Bronchial epithelial cell (primary cell): Measurements from ENCODE around the gene UBE2D1. TPM values are rescaled to one million over a fixed set of nuclear protein-coding genes. Genes with fewer than 3 reads are reported as not detected.

Experiments
- DNase-seq: peaks from one replicate; pipeline ENCODE4 v3.0.0-alpha.2; 2010; ENCODE audit warnings: low read depth
- FAIRE-seq: peaks from 2 replicates; lab custom pipeline; 2011; peaks lifted over from hg19 to GRCh38; lab: Jason Lieb, UNC
- H3K27me3 ChIP-seq: 2 replicates; pipeline ENCODE4 v1.5.1; 2011; ENCODE audit warnings: low read length; ENCODE audit not compliant: control insufficient read depth, insufficient read depth
- H3K36me3 ChIP-seq: 2 replicates; pipeline ENCODE4 v1.5.1; 2011; ENCODE audit warnings: low read length; ENCODE audit not compliant: control insufficient read depth, insufficient read depth
- H3K4me3 ChIP-seq: 2 replicates; pipeline ENCODE4 v1.5.1; 2011; ENCODE audit warnings: mild to moderate bottlenecking, low read depth, low read length, control low read depth
- CTCF ChIP-seq: IDR thresholded peaks from 2 replicates; pipeline ENCODE4 v1.5.1; 2011; ENCODE audit warnings: mild to moderate bottlenecking, moderate library complexity, low read length, control low read depth, inconsistent platforms; ENCODE audit not compliant: insufficient read depth, severe bottlenecking
- total RNA-seq: library from RNA; depleted of rRNA; stranded (reverse); fragments of >200 nt; gene quantifications from 2 replicates; pipeline ENCODE4 v1.2.1, GENCODE V29; 2014

The UBE2D1 gene
- 6.7 and 7.6 TPM in 2 replicates for total RNA-seq

GRCh38 chr10:58334817-58335305, at the start of gene UBE2D1:
UBE2D1 (plus strand) TSS chr10:58335006; CDS start chr10:58335202, 196 bp downstream.
- H3K4me3 ChIP-seq = peak within 1 kb of the TSS; percentile 84
- H3K27me3 ChIP-seq = no peaks in the 10 kb centered on the region
- TF ChIP-seq CTCF = no peak
- H3K36me3 ChIP-seq = no peaks in the 10 kb centered on the region
- FAIRE-seq = no peak
- peak; percentile 56 for DNase-seq

DNA sequence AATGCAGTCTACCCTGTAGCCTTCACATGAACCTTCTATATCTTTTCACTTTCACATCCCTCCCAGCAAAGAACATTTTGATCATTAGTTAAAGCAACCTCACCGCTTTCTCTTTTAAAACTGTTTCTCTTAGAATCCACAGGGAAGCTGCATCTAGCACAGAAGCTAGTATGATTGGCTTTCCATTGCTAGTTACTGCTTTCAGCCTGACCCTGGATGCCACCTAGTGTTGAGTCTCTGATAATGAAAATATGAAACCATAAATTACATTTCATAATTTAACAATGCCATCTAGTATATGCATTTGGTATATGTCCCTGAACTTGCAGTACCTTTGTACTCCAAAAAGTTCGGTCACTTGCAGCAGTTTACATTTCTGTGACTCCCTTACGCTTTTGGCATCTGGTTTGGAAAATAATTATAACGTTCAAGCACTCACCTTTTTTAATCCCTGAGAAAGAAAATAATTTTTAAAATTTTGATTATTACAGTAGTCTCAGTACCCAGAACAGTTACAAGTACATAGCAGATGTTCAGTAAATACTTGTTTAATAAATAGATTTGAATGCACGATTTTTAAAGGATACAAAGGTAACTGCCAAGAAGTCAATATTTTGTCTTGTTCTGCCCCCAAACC, 43.1 kb upstream of the UBE2D1 start:
- Histone ChIP-seq H3K4me3 (no peak overlapping the region), H3K27me3 (no peaks in the 10 kb centered on the region), H3K36me3 (no peaks in the 10 kb centered on the region)
- peak; percentile 62 for TF ChIP-seq CTCF
- DNase-seq (peak; percentile 61), FAIRE-seq (no peak)

DNA sequence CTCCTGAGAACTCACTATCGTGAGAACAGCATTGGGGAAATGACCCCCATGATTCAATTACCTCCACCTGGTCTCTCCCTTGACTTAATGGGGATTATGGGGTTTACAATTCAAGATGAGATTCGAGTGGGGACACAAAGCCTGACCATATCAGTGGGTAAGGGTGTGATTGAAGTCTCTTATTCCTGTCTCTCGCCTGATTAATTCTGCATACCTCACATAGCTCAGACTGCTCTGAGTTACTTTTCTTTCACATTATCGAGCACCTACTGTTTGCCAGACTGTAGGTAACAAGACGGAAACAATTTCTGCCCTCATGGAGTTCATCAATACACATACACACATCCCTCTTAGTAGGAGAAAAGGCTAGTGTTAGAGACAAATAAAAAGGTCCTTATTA, 40.8 kb upstream of the UBE2D1 start:
- DNase-seq = no peak
- no peaks in the 10 kb centered on the region for H3K27me3 ChIP-seq
- no peak overlapping the region for H3K4me3 ChIP-seq
- TF ChIP-seq CTCF = no peak
- H3K36me3 ChIP-seq = no peaks in the 10 kb centered on the region
- FAIRE-seq = no peak

DNA sequence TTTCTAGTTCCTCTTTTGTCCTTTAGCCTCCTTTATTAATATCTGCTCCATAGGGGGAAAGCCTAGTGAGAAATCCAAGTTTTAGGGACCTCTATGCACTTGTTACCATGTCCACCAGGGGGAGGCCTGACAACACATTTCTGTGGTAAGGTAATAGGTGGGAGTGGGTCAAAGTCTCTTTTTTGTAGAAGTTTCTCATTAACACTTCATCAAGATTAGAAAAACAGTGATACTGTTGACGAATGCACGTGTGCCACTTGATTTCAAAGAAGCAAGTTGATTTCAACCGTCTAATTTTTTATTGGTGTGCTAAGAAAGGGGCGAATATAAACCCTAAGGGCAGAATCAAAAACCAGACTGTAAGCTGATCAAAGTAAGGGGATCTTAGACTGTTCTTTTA, 35.2 kb upstream of the UBE2D1 start:
- DNase-seq (peak; percentile 47), FAIRE-seq (no peak)
- TF ChIP-seq CTCF = peak; percentile 79
- no peaks in the 10 kb centered on the region for H3K27me3 ChIP-seq
- H3K36me3 ChIP-seq = no peaks in the 10 kb centered on the region
- no peak overlapping the region for H3K4me3 ChIP-seq

DNA sequence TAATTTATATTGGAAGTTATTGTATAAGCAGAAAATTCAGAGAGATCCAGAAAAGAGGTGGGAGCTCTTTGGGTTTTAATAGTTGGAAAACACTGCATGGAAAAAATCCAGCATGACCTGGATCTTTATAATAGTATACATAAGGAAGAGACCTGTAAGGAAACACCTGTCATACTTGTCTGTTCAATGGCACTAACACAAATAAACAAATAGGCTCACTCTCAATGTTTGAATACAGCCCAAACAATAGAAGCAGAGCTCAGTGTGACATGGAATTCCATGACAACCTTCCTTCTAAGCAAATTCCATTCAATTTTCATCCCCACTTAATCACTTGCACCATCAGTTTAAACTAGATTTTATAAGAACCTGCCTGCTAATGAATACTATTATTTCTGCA, 34.1 kb upstream of the UBE2D1 start:
- no peaks in the 10 kb centered on the region for H3K27me3 ChIP-seq
- DNase-seq (no peak), FAIRE-seq (no peak)
- no peak for TF ChIP-seq CTCF
- no peaks in the 10 kb centered on the region for H3K36me3 ChIP-seq
- H3K4me3 ChIP-seq = no peak overlapping the region

DNA sequence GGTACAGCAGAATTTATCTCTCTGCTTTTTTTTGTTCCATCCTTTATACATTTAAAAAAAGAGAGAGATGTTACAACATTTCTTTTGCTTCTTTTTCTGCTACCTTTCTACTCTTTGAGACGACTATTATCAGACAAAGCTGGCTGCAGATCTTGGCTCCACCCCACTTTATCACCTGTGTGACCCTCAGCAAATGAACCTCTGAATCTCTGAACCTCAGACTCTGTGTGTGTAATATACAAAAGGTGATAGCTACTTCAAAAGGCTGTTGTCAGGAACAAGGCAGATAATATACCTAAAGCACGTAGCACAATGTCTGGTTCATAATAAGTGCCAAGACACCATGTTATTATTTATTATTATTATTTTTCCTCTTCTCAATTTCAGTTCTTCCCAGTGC, 32.6 kb upstream of the UBE2D1 start:
- DNase-seq (no peak), FAIRE-seq (no peak)
- H3K36me3 ChIP-seq = no peaks in the 10 kb centered on the region
- H3K27me3 ChIP-seq = no peaks in the 10 kb centered on the region
- TF ChIP-seq CTCF = no peak
- no peak overlapping the region for H3K4me3 ChIP-seq
